ENCODE results near the gene GRM8.

DNA sequence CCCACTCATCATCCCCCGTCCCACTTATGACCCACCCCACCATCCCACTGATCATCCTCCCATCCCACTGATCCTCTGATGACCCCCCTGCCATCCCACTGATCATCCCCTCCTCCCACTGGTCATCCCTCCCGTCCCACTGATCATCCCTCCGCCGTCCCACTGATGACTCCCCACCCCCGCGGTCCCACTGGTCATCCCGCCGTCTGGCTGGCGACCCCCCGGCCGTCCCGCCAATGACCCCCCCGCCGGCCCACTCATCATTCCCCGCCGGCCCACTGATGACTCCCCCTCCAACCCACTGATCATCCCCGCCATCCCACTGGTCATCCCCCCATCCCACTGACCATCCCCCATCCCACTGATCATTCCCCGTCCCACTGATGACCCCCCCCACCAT is 161.1 kb downstream of the GRM8 start:
- TF ChIP-seq, protein P1, sequence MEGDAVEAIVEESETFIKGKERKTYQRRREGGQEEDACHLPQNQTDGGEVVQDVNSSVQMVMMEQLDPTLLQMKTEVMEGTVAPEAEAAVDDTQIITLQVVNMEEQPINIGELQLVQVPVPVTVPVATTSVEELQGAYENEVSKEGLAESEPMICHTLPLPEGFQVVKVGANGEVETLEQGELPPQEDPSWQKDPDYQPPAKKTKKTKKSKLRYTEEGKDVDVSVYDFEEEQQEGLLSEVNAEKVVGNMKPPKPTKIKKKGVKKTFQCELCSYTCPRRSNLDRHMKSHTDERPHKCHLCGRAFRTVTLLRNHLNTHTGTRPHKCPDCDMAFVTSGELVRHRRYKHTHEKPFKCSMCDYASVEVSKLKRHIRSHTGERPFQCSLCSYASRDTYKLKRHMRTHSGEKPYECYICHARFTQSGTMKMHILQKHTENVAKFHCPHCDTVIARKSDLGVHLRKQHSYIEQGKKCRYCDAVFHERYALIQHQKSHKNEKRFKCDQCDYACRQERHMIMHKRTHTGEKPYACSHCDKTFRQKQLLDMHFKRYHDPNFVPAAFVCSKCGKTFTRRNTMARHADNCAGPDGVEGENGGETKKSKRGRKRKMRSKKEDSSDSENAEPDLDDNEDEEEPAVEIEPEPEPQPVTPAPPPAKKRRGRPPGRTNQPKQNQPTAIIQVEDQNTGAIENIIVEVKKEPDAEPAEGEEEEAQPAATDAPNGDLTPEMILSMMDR (conservative IDR thresholded peaks at IDR 0.05; ENCODE audit: low read depth, low read length): no peak
- TF ChIP-seq EZH2 (IDR thresholded peaks at IDR 0.05; ENCODE audit: borderline replicate concordance, low read depth, low read length, poor library complexity, severe bottlenecking): no peak
